ENCODE data around the gene CXorf65.

Gene CXorf65

GRCh38 chrX:71095981-71096759 lies 10.4 kb downstream of the CXorf65 start:
- Histone ChIP-seq H3K36me3 (ENCODE audit: insufficient read depth) (no peaks in the 10 kb centered on the region), H3K27ac (no peak overlapping the region)
- no peak for TF ChIP-seq CTCF (conservative IDR thresholded peaks at IDR 0.05; ENCODE audit: low read depth, low read length)

GRCh38 chrX:71095555-71095980 lies 11.0 kb downstream of the CXorf65 start, which contains the start of gene FOXO4:
TSS of gene FOXO4 (plus strand) at chrX:71095851. CDS start at chrX:71096529, 678 bp downstream.
- H3K9ac ChIP-seq = peak within 1 kb of the TSS; percentile 64; the same call in 1 of the 2 replicates
- peak within 1 kb of the TSS; percentile 88 for H2AFZ ChIP-seq (ENCODE audit: low read depth)
- H3K4me3 ChIP-seq (IDR thresholded peaks at IDR 0.05; ENCODE audit: insufficient read depth, low read depth, low read length) = no peak within 1 kb of the TSS
- peaks cover 18% of the 10 kb centered on the region for H3K4me1 ChIP-seq (ENCODE audit: low read depth, poor library complexity, severe bottlenecking)
- no peaks in the 10 kb centered on the region for H3K36me3 ChIP-seq (ENCODE audit: insufficient read depth)
- peak within 1 kb of the TSS; percentile 78 for H3K4me2 ChIP-seq
- no peaks in the 10 kb centered on the region for H3K27me3 ChIP-seq (ENCODE audit: insufficient read depth, low read depth)
- TF ChIP-seq CTCF (conservative IDR thresholded peaks at IDR 0.05; ENCODE audit: low read depth, low read length) = no peak
- no peaks in the 10 kb centered on the region for H3K79me2 ChIP-seq (ENCODE audit: insufficient read depth, low read depth)
- H4K20me1 ChIP-seq (ENCODE audit: insufficient read depth) = no peaks in the 10 kb centered on the region
- no peak within 1 kb of the TSS for H3K27ac ChIP-seq

More at GRCh38 chrX:71095981-71096759, 10.4 kb downstream of the CXorf65 start:
- H2AFZ ChIP-seq (ENCODE audit: low read depth) = peak overlapping the region; percentile 69
- peak overlapping the region; percentile 64; the same call in 1 of the 2 replicates for H3K9ac ChIP-seq
- no peak overlapping the region for H3K4me3 ChIP-seq (IDR thresholded peaks at IDR 0.05; ENCODE audit: insufficient read depth, low read depth, low read length)
- H3K79me2 ChIP-seq (ENCODE audit: insufficient read depth, low read depth) = no peaks in the 10 kb centered on the region
- no peaks in the 10 kb centered on the region for H3K27me3 ChIP-seq (ENCODE audit: insufficient read depth, low read depth)
- peak overlapping the region; percentile 63 for H3K4me2 ChIP-seq
- H4K20me1 ChIP-seq (ENCODE audit: insufficient read depth) = no peaks in the 10 kb centered on the region
- peaks cover 18% of the 10 kb centered on the region for H3K4me1 ChIP-seq (ENCODE audit: low read depth, poor library complexity, severe bottlenecking)

- Histone ChIP-seq H3K4me3 (IDR thresholded peaks at IDR 0.05; ENCODE audit: insufficient read depth, low read depth, low read length) (no peak overlapping the region), H3K36me3 (ENCODE audit: insufficient read depth) (no peaks in the 10 kb centered on the region), H3K79me2 (ENCODE audit: insufficient read depth, low read depth) (no peaks in the 10 kb centered on the region), H3K4me1 (ENCODE audit: low read depth, poor library complexity, severe bottlenecking) (peaks cover 18% of the 10 kb centered on the region), H3K9ac (peak overlapping the region; percentile 64; the same call in 1 of the 2 replicates), H3K27me3 (ENCODE audit: insufficient read depth, low read depth) (no peaks in the 10 kb centered on the region), H2AFZ (ENCODE audit: low read depth) (peak overlapping the region; percentile 88), H4K20me1 (ENCODE audit: insufficient read depth) (no peaks in the 10 kb centered on the region), H3K4me2 (peak overlapping the region; percentile 78), H3K27ac (no peak overlapping the region)
- TF ChIP-seq CTCF (conservative IDR thresholded peaks at IDR 0.05; ENCODE audit: low read depth, low read length) = no peak
These were observed 11.5 kb downstream of the CXorf65 start for GRCh38 chrX:71095033-71095432.

- Histone ChIP-seq H3K36me3 (ENCODE audit: insufficient read depth) (no peaks in the 10 kb centered on the region), H3K4me2 (no peak overlapping the region), H3K27me3 (ENCODE audit: insufficient read depth, low read depth) (no peaks in the 10 kb centered on the region), H4K20me1 (ENCODE audit: insufficient read depth) (no peaks in the 10 kb centered on the region), H3K4me3 (IDR thresholded peaks at IDR 0.05; ENCODE audit: insufficient read depth, low read depth, low read length) (no peak overlapping the region), H3K79me2 (ENCODE audit: insufficient read depth, low read depth) (no peaks in the 10 kb centered on the region), H3K4me1 (ENCODE audit: low read depth, poor library complexity, severe bottlenecking) (peaks cover 5% of the 10 kb centered on the region), H3K9ac (no peak overlapping the region), H2AFZ (ENCODE audit: low read depth) (no peak overlapping the region), H3K27ac (no peak overlapping the region)
- TF ChIP-seq CTCF (conservative IDR thresholded peaks at IDR 0.05; ENCODE audit: low read depth, low read length) = no peak
These were observed 15.3 kb downstream of the CXorf65 start for GRCh38 chrX:71091263-71091662.
